OCI-LY1 (cell line): Measurements from ENCODE around the gene SLC2A13.

ENCODE experiments used
- EZH2 ChIP-seq: fragments of 200-600 bp; sonication (generic), shearing (Covaris generic); IDR thresholded peaks from 2 replicates; pipeline ENCODE4 v1.8.0; 2017; ENCODE audit warnings: borderline replicate concordance, mixed run types, mild to moderate bottlenecking, antibody characterized with exemption, low read length, moderate library complexity, mixed read lengths
- TF ChIP-seq, protein P1 (sequence below): fragments of 200-600 bp; sonication (generic), shearing (Covaris generic); IDR thresholded peaks from 2 replicates; pipeline ENCODE4 v1.5.1; 2017; ENCODE audit warnings: mild to moderate bottlenecking, antibody characterized with exemption, low read length, moderate library complexity, mixed read lengths

DNA sequence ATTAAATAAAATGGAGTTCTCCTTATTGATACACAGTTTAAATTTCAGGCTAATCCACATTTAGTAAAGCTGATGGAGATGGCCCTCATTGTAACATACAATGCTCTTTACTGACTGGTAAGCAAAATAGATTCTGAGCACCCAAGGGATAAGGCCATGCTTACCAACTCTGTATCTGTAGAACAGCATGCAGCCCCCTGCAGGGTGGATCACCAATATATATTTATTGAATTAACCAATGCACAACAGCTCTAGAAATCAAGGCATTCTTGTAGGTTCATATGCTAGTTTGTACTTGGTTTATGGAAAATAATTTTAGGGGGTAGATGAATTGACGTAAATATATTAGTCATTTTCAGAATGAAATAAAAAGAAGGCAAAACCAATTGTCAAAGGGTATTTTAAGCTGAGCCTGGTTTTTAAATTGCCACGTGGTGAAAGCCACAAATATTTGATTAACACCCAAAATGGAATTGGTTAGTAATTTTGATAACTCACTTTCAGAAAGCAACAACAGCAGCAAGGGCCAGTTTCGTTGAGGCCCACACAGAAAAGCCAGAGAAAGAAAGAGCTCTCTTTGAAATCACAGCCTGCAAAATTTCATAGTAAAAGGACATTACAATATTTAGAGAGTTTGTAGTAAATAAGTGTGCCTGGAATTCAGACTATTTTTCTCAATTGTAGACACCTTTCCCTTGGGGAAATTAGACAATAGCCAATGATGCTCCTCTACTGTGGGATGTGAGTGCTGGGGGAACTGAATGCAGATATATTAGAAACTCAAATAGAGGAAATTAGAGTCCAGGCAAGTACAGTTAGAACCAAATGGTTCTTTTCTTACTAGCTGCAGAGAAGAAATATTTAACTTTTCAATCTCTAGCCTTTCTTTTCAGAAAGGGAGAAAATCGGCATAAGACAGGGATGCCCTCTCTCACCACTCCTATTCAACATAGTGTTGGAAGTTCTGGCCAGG is 270.1 kb downstream of the SLC2A13 start:
- TF ChIP-seq, protein P1, sequence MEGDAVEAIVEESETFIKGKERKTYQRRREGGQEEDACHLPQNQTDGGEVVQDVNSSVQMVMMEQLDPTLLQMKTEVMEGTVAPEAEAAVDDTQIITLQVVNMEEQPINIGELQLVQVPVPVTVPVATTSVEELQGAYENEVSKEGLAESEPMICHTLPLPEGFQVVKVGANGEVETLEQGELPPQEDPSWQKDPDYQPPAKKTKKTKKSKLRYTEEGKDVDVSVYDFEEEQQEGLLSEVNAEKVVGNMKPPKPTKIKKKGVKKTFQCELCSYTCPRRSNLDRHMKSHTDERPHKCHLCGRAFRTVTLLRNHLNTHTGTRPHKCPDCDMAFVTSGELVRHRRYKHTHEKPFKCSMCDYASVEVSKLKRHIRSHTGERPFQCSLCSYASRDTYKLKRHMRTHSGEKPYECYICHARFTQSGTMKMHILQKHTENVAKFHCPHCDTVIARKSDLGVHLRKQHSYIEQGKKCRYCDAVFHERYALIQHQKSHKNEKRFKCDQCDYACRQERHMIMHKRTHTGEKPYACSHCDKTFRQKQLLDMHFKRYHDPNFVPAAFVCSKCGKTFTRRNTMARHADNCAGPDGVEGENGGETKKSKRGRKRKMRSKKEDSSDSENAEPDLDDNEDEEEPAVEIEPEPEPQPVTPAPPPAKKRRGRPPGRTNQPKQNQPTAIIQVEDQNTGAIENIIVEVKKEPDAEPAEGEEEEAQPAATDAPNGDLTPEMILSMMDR = no peak
- TF ChIP-seq EZH2 = no peak
